IPS-18c (cell line): ENCODE data around the gene PSME3IP1.
A peak's percentile ranks its signal among the peaks of the same experiment; 100 is the strongest.
"Not testable (repeated sequence)": the region's sequence is repeated elsewhere in the genome, so short reads cannot be mapped to it uniquely, and the experiment has no call there.

ENCODE experiments used
- H3K4me3 ChIP-seq: 2 replicates; pipeline ENCODE4 v1.7.0; 2013; ENCODE audit warnings: low read depth, mild to moderate bottlenecking, low read length, moderate library complexity; ENCODE audit not compliant: insufficient read depth
- H3K9me3 ChIP-seq: one replicate; pipeline ENCODE4 v1.6.1; 2013; ENCODE audit warnings: mild to moderate bottlenecking, low read length, moderate library complexity; ENCODE audit not compliant: control insufficient read depth, insufficient read depth

Gene PSME3IP1

GRCh38 chr16:57203451-57203850 lies 17.6 kb upstream of the PSME3IP1 start:
- Histone ChIP-seq H3K9me3 (no peaks in the 10 kb centered on the region), H3K4me3 (no peak overlapping the region)

GRCh38 chr16:57202095-57202886 lies 16.5 kb upstream of the PSME3IP1 start:
- H3K4me3 ChIP-seq = no peak overlapping the region
- peaks cover 2% of the 10 kb centered on the region for H3K9me3 ChIP-seq

DNA sequence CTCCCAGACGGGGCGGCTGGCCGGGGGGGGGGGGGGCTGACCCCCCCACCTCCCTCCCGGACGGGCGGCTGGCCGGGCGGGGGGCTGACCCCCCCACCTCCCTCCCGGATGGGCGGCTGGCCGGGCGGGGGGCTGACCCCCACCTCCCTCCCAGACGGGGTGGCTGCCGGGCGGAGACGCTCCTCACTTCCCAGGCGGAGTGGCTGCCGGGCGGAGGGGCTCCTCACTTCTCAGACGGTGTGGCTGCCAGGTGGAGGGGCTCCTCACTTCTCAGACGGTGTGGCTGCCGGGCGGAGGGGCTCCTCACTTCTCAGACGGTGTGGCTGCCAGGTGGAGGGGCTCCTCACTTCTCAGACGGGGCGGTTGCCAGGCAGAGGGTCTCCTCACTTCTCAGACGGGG lies 15.1 kb upstream of the PSME3IP1 start:
- not testable (repeated sequence) for H3K9me3 ChIP-seq, H3K4me3 ChIP-seq

DNA sequence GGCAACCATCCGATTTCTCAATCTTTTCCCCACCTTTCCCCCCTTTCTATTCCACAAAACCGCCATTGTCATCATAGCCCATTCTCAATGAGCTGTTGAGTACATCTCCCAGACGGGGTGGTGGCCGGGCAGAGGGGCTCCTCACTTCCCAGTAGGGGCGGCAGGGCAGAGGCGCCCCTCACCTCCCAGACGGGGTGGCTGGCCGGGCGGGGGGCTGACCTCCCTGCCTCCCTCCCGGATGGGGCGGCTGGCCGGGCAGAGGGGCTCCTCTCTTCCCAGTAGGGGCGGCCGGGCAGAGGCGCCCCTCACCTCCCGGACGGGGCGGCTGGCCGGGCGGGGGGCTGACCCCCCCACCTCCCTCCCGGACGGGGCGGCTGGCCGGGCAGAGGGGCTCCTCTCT lies 14.5 kb upstream of the PSME3IP1 start:
- not testable (repeated sequence) for H3K4me3 ChIP-seq, H3K9me3 ChIP-seq

- Histone ChIP-seq H3K9me3 (peaks cover 2% of the 10 kb centered on the region), H3K4me3 (no peak overlapping the region)
Measured at GRCh38 chr16:57196753-57197152, 10.9 kb upstream of the PSME3IP1 start.

DNA sequence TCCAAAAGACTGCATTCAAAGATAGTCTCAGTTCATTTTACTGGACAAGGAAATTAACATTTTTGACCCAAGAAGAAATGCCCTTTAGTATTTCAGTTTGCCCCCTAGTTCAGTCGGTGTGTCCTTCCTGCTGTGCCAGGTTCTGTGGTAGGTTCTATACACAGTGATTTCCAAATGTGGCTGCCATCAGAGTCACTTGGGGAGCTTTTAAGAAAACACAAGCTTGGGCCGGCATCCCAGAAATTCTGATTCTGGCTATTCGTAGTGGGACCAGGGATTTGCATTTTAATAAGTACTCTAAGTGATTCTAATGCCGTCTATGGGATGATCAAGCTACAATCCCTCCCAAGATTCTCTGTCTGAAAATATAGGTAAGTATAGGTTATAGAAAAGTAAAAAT lies 10.4 kb upstream of the PSME3IP1 start:
- Histone ChIP-seq H3K9me3 (peaks cover 2% of the 10 kb centered on the region), H3K4me3 (no peak overlapping the region)

- Histone ChIP-seq H3K9me3 (peaks cover 2% of the 10 kb centered on the region), H3K4me3 (no peak overlapping the region)
Measured at GRCh38 chr16:57194512-57194911, 8.7 kb upstream of the PSME3IP1 start.

DNA sequence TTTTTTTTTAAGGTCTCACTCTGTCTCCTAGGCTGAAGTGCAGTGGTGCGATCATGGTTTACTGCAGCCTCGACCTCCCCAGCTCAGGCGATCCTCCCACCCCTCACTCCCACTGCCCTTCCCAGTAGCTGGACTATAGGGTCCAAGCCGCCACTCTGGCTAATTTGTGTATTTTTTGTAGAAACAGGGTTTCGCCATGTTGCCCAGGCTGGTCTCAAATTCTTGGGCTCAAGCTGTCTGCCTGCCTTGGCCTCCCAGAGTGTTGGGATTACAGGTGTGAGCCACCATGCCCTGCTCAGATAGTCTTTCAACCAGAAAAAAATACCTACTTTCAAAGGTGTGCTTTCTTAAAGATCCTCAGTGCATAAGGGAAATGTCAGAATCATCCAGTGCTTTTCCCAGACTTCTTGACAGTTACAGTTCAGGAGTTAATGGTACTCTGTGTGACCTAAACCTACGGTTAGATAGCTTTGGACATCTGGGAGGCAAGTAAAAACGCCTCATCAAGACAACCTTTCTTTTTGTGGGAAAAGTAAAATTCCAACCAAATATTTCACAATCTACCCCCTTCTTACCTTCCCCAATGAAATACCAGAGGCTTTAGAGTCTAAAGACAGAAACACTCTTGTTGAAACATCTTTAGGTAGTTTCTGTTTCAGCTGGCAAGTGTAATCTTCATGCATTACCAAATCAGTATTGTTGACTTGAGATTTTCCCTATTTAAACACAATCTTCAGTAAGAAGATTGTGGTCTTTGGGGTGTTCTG lies 7.1 kb upstream of the PSME3IP1 start:
- H3K9me3 ChIP-seq = peaks cover 2% of the 10 kb centered on the region

GRCh38 chr16:57192146-57192545 lies 6.3 kb upstream of the PSME3IP1 start:
- no peaks in the 10 kb centered on the region for H3K9me3 ChIP-seq
- no peak overlapping the region for H3K4me3 ChIP-seq

More for the DNA sequence above, 7.1 kb upstream of the PSME3IP1 start:
- no peak overlapping the region for H3K4me3 ChIP-seq

DNA sequence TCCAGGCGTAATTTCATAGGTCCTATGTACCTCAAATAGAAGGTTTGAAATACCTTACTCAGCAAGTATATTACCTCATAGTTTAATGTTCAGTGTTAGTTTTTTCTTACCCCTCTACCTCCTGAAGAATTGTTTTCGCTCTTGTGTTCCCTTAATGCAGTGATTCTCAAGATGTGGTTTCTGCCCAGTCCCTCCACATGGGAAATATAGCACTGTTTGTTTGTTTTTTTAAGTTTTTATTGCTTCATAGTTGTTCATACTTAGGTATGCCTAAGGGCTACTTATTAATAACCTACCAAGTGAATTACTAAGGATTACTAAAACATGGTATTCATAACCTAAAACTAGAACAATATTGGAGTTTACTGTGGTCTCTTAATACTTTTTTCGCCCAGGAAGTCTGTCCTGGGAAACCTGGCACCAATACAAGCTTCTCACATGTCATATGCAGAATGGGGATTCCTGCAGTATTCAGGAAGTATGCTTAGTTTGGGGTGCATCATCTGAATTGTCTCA lies 5.3 kb upstream of the PSME3IP1 start:
- no peak overlapping the region for H3K4me3 ChIP-seq
- no peaks in the 10 kb centered on the region for H3K9me3 ChIP-seq

DNA sequence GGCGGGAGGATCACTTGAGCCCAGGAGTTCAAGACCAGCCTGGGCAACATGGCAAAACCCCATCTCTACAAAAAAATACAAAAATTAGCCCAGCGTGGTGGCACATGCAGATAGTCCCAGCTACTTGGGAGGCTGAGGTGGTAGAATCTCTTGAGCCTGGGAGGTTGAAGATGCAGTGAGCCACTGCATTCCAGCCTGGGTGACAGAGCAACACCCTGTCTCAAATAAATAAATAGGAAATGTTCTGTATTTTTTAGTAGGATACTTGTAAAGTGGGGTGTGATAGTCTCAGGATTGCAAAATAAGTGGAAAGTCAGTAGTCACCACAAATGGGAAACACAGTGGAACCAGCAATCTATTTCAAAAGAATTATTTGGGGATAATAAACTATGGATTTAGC lies 4.3 kb upstream of the PSME3IP1 start:
- no peaks in the 10 kb centered on the region for H3K9me3 ChIP-seq
- H3K4me3 ChIP-seq = no peak overlapping the region

GRCh38 chr16:57189527-57189926 lies 3.7 kb upstream of the PSME3IP1 start:
- not testable (repeated sequence) for H3K9me3 ChIP-seq, H3K4me3 ChIP-seq

GRCh38 chr16:57188711-57189002 lies 2.8 kb upstream of the PSME3IP1 start:
- no peaks in the 10 kb centered on the region for H3K9me3 ChIP-seq
- no peak overlapping the region for H3K4me3 ChIP-seq

GRCh38 chr16:57187902-57188710 lies 2.3 kb upstream of the PSME3IP1 start:
- H3K4me3 ChIP-seq = peak overlapping the region; percentile 96
- not testable (repeated sequence) for H3K9me3 ChIP-seq

DNA sequence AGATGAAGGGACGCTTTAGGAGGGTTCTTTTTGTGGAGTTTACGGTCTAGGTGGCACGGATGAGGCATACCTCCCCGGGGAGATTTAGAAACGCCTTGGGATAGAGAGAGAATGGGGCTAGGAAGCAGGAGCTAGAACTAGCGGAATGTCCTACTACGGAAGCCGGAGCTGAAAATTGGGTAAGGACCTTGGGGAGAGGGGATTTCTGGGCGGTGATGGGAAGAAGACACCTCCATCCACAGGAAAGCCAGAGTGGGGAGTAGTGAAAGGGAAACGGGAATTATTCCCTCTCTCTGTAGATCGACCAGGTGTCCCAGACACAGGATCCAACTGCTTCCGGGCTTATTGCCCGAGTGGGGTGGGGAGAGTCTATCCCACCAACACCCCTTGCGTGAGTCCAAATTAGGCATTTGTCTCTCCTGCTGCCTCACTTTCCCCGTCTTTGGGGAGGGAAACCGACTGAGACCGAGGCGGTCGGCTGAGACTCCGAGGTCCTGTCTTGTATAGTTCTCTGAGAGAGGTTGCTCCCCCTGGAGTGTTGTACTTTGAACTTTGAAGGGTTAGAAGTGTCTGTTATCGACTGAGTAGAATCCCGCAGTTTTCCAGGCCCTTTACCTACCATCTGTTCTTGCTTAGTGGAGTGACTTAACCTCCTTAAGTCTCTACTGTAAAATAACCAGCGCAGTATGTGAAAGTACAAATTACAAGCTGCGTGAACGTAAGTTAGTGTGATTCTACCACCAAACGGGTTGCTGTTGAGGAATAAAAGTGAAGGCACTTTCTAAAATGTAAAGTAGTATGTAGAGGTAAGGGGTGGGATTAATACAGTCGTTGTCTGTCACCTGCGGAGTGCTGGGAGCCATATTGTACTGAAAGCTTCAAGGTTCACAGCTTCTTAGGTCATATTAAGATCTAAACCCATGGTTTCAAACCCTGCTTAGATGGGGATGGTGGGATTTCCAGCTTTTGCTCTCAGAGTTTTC lies 1.3 kb upstream of the PSME3IP1 start:
- Histone ChIP-seq H3K9me3 (no peaks in the 10 kb centered on the region), H3K4me3 (peak overlapping the region; percentile 96)

- no peaks in the 10 kb centered on the region for H3K9me3 ChIP-seq
Measured at GRCh38 chr16:57185446-57185944, 344 bp downstream of the PSME3IP1 start.

More at GRCh38 chr16:57185446-57185944, 344 bp downstream of the PSME3IP1 start:
- peak overlapping the region; percentile 94 for H3K4me3 ChIP-seq
